Glutamatergic neuron (in vitro differentiated cells): ENCODE results near the gene ELL2. TPM values are rescaled to one million over a fixed set of nuclear protein-coding genes. Genes with fewer than 3 reads are reported as not detected.
"Not testable (repeated sequence)": the region's sequence is repeated elsewhere in the genome, so short reads cannot be mapped to it uniquely, and the experiment has no call there.

Source experiments
- DNase-seq: peaks from one replicate; pipeline ENCODE4 v3.0.0; 2022
- H3K27ac Mint-ChIP-seq: one replicate; pipeline ENCODE4 v1.8.0; 2020; ENCODE audit warnings: mild to moderate bottlenecking, mixed read lengths, inconsistent platforms; ENCODE audit not compliant: unreplicated experiment
- H3K27me3 Mint-ChIP-seq: one replicate; pipeline ENCODE4 v1.8.0; 2020; ENCODE audit warnings: mild to moderate bottlenecking, moderate library complexity, mixed read lengths, inconsistent platforms; ENCODE audit not compliant: unreplicated experiment
- H3K36me3 Mint-ChIP-seq: one replicate; pipeline ENCODE4 v1.8.0; 2020; ENCODE audit warnings: mild to moderate bottlenecking, mixed read lengths, inconsistent platforms; ENCODE audit not compliant: unreplicated experiment
- H3K4me1 Mint-ChIP-seq: one replicate; pipeline ENCODE4 v1.8.0; 2020; ENCODE audit warnings: mild to moderate bottlenecking, low read depth, mixed read lengths, inconsistent platforms; ENCODE audit not compliant: unreplicated experiment
- H3K4me3 Mint-ChIP-seq: one replicate; pipeline ENCODE4 v1.8.0; 2020; ENCODE audit warnings: mild to moderate bottlenecking, mixed read lengths, inconsistent platforms; ENCODE audit not compliant: unreplicated experiment
- H3K9me3 Mint-ChIP-seq: one replicate; pipeline ENCODE4 v1.8.0; 2020; ENCODE audit warnings: mild to moderate bottlenecking, moderate library complexity, mixed read lengths, inconsistent platforms; ENCODE audit not compliant: unreplicated experiment
- total RNA-seq: library from RNA; stranded (reverse); fragmentation: NEBNext Ultra II Directional; extraction: Animal tissue kit (Norgen Biotek cat#: 25700); gene quantifications from one replicate; pipeline ENCODE4 v1.2.1, GENCODE V29; 2021; ENCODE audit not compliant: unreplicated experiment
- TF ChIP-seq, protein P1 (sequence below): fragments of 200-600 bp; sonication (generic); IDR thresholded peaks from one replicate; pipeline ENCODE4 v1.5.0; 2021; ENCODE audit not compliant: partially characterized antibody, unreplicated experiment

The ELL2 gene
- total RNA-seq, 1 donor from 2014 or later, result 97.0 TPM

DNA sequence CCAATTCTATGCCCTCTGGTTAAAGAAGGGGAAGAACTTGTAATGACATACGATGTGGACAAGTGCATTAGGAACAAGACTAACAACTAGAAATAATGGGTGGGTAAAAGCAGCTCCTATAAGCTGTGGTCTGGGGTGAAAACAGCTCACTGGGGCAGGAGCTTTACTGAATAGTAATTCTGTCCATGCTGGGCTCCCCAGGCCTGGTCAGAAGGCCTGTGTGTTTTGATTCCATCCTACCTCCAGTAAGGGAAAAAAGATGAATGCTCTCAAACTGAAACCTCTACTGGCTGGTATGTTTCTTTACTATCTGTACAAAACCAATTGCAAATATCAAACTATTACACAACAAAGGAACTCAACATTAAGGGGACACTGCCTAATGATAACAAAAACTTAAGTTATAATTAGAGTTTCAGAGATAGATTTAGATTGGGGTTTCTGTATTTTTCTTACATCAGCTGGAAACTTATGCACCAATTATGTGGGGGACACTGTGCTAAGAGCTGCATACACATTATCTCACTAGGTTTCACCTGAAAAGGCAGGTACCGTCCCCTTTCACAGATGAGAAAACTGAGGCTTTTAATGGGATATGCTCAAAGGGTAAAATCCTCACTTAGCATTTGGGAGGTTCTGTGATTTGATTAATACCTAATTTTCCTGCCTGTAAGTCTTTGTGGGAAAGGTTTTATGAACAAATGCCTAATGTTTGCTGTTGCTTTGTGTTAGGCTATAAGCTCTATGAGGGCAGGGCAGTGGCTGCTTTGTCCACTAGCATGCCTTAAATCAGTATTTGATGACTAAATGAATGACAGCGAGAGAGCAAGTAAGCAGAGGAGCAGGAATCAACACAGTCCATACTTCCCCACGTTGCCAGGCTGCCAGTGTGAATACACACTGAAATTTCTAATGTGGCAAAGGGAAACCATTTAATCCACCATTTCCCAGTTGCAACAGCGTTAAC, 53.6 kb downstream of the ELL2 start:
- Mint-ChIP-seq H3K27ac (no peak overlapping the region), H3K9me3 (peaks cover 6% of the 10 kb centered on the region), H3K27me3 (peaks cover 3% of the 10 kb centered on the region), H3K4me3 (no peak overlapping the region), H3K36me3 (peaks cover 12% of the 10 kb centered on the region), H3K4me1 (peaks cover 27% of the 10 kb centered on the region)
- DNase-seq, result no peak
- TF ChIP-seq, protein P1, sequence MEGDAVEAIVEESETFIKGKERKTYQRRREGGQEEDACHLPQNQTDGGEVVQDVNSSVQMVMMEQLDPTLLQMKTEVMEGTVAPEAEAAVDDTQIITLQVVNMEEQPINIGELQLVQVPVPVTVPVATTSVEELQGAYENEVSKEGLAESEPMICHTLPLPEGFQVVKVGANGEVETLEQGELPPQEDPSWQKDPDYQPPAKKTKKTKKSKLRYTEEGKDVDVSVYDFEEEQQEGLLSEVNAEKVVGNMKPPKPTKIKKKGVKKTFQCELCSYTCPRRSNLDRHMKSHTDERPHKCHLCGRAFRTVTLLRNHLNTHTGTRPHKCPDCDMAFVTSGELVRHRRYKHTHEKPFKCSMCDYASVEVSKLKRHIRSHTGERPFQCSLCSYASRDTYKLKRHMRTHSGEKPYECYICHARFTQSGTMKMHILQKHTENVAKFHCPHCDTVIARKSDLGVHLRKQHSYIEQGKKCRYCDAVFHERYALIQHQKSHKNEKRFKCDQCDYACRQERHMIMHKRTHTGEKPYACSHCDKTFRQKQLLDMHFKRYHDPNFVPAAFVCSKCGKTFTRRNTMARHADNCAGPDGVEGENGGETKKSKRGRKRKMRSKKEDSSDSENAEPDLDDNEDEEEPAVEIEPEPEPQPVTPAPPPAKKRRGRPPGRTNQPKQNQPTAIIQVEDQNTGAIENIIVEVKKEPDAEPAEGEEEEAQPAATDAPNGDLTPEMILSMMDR, result no peak

- no peak overlapping the region for H3K4me3 Mint-ChIP-seq
- no peak for DNase-seq
- H3K27ac Mint-ChIP-seq, result no peak overlapping the region
- peaks cover 21% of the 10 kb centered on the region for H3K4me1 Mint-ChIP-seq
- H3K36me3 Mint-ChIP-seq, result peaks cover 9% of the 10 kb centered on the region
- H3K9me3 Mint-ChIP-seq, result peaks cover 9% of the 10 kb centered on the region
- TF ChIP-seq, protein P1, result no peak
- peaks cover 5% of the 10 kb centered on the region for H3K27me3 Mint-ChIP-seq
Measured at GRCh38 chr5:95907067-95907705, 54.5 kb downstream of the ELL2 start.

- not testable (repeated sequence) for H3K36me3 Mint-ChIP-seq, DNase-seq, H3K27me3 Mint-ChIP-seq, H3K4me3 Mint-ChIP-seq, H3K9me3 Mint-ChIP-seq, H3K27ac Mint-ChIP-seq
- H3K4me1 Mint-ChIP-seq, result peaks cover 19% of the 10 kb centered on the region
Measured at GRCh38 chr5:95906398-95906797, 55.3 kb downstream of the ELL2 start.

- H3K27ac Mint-ChIP-seq, result peak overlapping the region; percentile 11
- peaks cover 5% of the 10 kb centered on the region for H3K27me3 Mint-ChIP-seq
- H3K4me1 Mint-ChIP-seq, result peaks cover 28% of the 10 kb centered on the region
- H3K36me3 Mint-ChIP-seq, result peaks cover 6% of the 10 kb centered on the region
- H3K4me3 Mint-ChIP-seq, result no peak overlapping the region
- H3K9me3 Mint-ChIP-seq, result peaks cover 9% of the 10 kb centered on the region
- DNase-seq, result no peak
- TF ChIP-seq, protein P1, result no peak
Measured at GRCh38 chr5:95904827-95905226, 56.8 kb downstream of the ELL2 start.

DNA sequence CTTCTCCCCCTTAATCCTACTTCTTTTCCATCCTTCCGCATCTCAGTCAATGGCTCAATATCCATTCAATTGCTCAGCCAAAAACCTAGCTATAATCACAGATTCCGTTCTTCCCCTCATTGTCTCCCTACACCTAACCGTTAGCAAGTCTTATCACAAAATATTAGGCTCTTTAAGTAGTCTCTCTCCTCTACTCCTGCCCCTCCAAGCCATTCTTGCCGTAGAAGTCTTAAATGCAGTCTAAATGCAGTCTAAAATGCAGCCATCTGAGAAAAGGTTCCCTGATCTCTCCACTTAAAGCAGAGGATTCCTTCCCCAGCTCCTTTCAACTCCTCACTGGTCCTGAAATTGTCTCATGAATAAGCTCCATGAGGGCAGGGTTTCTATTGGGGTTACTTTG, 57.8 kb downstream of the ELL2 start:
- Mint-ChIP-seq H3K27me3 (peaks cover 5% of the 10 kb centered on the region), H3K4me1 (peaks cover 25% of the 10 kb centered on the region), H3K27ac (no peak overlapping the region), H3K4me3 (no peak overlapping the region), H3K36me3 (peaks cover 6% of the 10 kb centered on the region), H3K9me3 (peaks cover 9% of the 10 kb centered on the region)
- no peak for DNase-seq
- TF ChIP-seq, protein P1, result no peak
